ENCODE results near the gene SLC17A9. TPM values are rescaled to one million over a fixed set of nuclear protein-coding genes. Genes with fewer than 3 reads are reported as not detected.

The SLC17A9 gene
- total and polyA plus RNA-seq, 2 of the 8 experiments (the other 6 are each of a cell fraction or from before 2014, with no cell fraction given), result 23.5 to 35.2 TPM

- Histone ChIP-seq H2BK20ac (ENCODE audit: low read length) (no peak overlapping the region), H4K20me1 (replicated peaks in 1 of 2; ENCODE audit: control insufficient read depth in 1 of 2, insufficient read depth in 2 of 2, low read length in 2 of 2) (peaks cover 0 to 5% of the 10 kb centered on the region in 2 experiments), H3K27ac (ENCODE audit: low read depth, low read length) (no peak overlapping the region), H3K9me3 (ENCODE audit: insufficient read depth in 2 of 2, low read depth in 1 of 2, low read length in 1 of 2) (no peaks in the 10 kb centered on the region), H3K79me1 (ENCODE audit: low read depth, low read length) (no peaks in the 10 kb centered on the region), H2BK5ac (ENCODE audit: low read depth, low read length) (no peak overlapping the region), H4K5ac (ENCODE audit: insufficient read length, low read depth, low read length) (no peak overlapping the region), H3K36me3 (ENCODE audit: control insufficient read depth in 2 of 4, insufficient read depth in 4 of 4, low read length in 3 of 4) (peaks cover 0 to 7% (median 0%) of the 10 kb centered on the region in 4 experiments; a peak in 3 of 8 replicates), H3K4ac (replicated peaks; ENCODE audit: insufficient read length, low read depth, low read length) (no peak overlapping the region), H4K91ac (replicated peaks; ENCODE audit: insufficient read length, low read length) (no peak overlapping the region), H3K4me1 (replicated peaks in 1 of 4; ENCODE audit: control insufficient read depth in 3 of 4, insufficient read depth in 4 of 4, low read length in 3 of 4) (peaks cover 0 to 3% (median 0%) of the 10 kb centered on the region in 4 experiments; a peak in 2 of 7 replicates), H3K9ac (replicated peaks in 1 of 4; ENCODE audit: extremely low read depth in 1 of 4, low read depth in 3 of 4, low read length in 3 of 4) (no peak overlapping the region), H3K4me2 (ENCODE audit: insufficient read depth in 1 of 2, low read depth in 2 of 2, low read length in 2 of 2) (no peak overlapping the region), H2BK15ac (ENCODE audit: low read length) (no peak overlapping the region), H3K23me2 (ENCODE audit: low read depth, low read length) (no peaks in the 10 kb centered on the region), H3K56ac (replicated peaks; ENCODE audit: insufficient read length, low read depth, low read length) (no peak overlapping the region), H4K8ac (ENCODE audit: extremely low read depth, insufficient read depth, low read length) (no peak overlapping the region), H2BK120ac (replicated peaks; ENCODE audit: low read depth, low read length) (no peak overlapping the region), H2AK5ac (ENCODE audit: low read depth, low read length) (no peak overlapping the region), H3K18ac (ENCODE audit: extremely low read depth, low read length) (no peak overlapping the region), H2AFZ (ENCODE audit: low read length) (no peak overlapping the region), H2BK12ac (ENCODE audit: low read depth, low read length) (no peak overlapping the region), H3K27me3 (replicated peaks in 1 of 4; ENCODE audit: control insufficient read depth in 3 of 4, extremely low read depth in 1 of 4, insufficient read depth in 3 of 4, low read length in 3 of 4) (no peaks in the 10 kb centered on the region), H3K79me2 (ENCODE audit: control insufficient read depth in 1 of 2, insufficient read depth in 2 of 2, low read length in 2 of 2) (no peaks in the 10 kb centered on the region), H3K23ac (ENCODE audit: insufficient read length) (no peak overlapping the region), H3K4me3 (ENCODE audit: extremely low read depth in 1 of 4, insufficient read depth in 2 of 4, low read depth in 3 of 4, low read length in 4 of 4) (no peak overlapping the region), H3K14ac (ENCODE audit: insufficient read length) (no peak overlapping the region)
- WGBS, 2 experiments (ENCODE audit: extremely low coverage in 1 of 2, insufficient coverage in 1 of 2, insufficient read length in 1 of 2, insufficient replicate concordance in 2 of 2, low coverage in 1 of 2, low lambda C conversion rate in 2 of 2, missing lambda C conversion rate in 1 of 2), result 82% methylated on average over 19 of the region's 19 CpGs; no CpG with 5 or more reads in 1 of the 2 experiments
- ChIA-PET POLR2A (ENCODE audit: partially characterized antibody) (interaction anchor here (1.0 to 1.9 kb wide), 5 partner anchors 11 to 58 kb away, joined by 3 to 9 read pairs (median 4); no protein-coding TSS in a partner anchor), CTCF (ENCODE audit: partially characterized antibody) (interaction anchor here (0.7 to 8.1 kb wide), 7 partner anchors 11 to 63 kb away, joined by 3 to 53 read pairs (median 4); partner anchors contain the start of gene BHLHE23)
- FAIRE-seq (no peak), DNase-seq (ENCODE audit: low read depth in 1 of 2, low spot score in 2 of 2) (no peak)
- TF ChIP-seq CBX5 (IDR thresholded peaks at IDR 0.05; ENCODE audit: low read depth, low read length), result no peak
- no peak for TF ChIP-seq POLR2AphosphoS5 (IDR thresholded peaks at IDR 0.05; ENCODE audit: low read depth, low read length)
- TF ChIP-seq, protein P1, sequence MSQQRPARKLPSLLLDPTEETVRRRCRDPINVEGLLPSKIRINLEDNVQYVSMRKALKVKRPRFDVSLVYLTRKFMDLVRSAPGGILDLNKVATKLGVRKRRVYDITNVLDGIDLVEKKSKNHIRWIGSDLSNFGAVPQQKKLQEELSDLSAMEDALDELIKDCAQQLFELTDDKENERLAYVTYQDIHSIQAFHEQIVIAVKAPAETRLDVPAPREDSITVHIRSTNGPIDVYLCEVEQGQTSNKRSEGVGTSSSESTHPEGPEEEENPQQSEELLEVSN (IDR thresholded peaks at IDR 0.05), result no peak
- no peak for TF ChIP-seq NRF1 (IDR thresholded peaks at IDR 0.05; ENCODE audit: low read depth, low read length)
- TF ChIP-seq GABPA (IDR thresholded peaks at IDR 0.05; ENCODE audit: borderline replicate concordance, insufficient read depth, low read length), result 0 out of 2 replicates have a peak, but pooled peaks have one; percentile 60
- TF ChIP-seq CTCF (IDR thresholded peaks at IDR 0.05; ENCODE audit: control extremely low read depth in 1 of 3, insufficient read depth in 1 of 3, low read depth in 1 of 3, low read length in 3 of 3), result peak in 1 of 3 experiments; percentile 14; a peak in 1 of 4 replicates
- no peak for TF ChIP-seq CHD1 (IDR thresholded peaks at IDR 0.05; ENCODE audit: low read depth, low read length)
- TF ChIP-seq MAFK (IDR thresholded peaks at IDR 0.05; ENCODE audit: low read depth, low read length), result no peak
- no peak for TF ChIP-seq BRCA1 (IDR thresholded peaks at IDR 0.05; ENCODE audit: low read depth, low read length)
- no peak for TF ChIP-seq NANOG (IDR thresholded peaks at IDR 0.05; ENCODE audit: insufficient read depth, low read depth, low read length, poor library complexity, severe bottlenecking)
Observed at GRCh38 chr20:62965363-62965771, 12.9 kb downstream of the SLC17A9 start.

Data from H1 (cell line).